ENCODE measurements around the gene KRTAP5-7. TPM values are rescaled to one million over a fixed set of nuclear protein-coding genes. Genes with fewer than 3 reads are reported as not detected.

KRTAP5-7 gene
- total and polyA plus RNA-seq, 4 donors, result 0.17 to 1.4 (median 0.61) TPM

- H3K4me3 ChIP-seq (ENCODE audit: low read depth, low read length), result no peak overlapping the region
- no peaks in the 10 kb centered on the region for H3K27me3 ChIP-seq (ENCODE audit: control insufficient read depth, insufficient read depth, low read length)
- peaks cover 14% of the 10 kb centered on the region for H3K4me1 ChIP-seq (ENCODE audit: control insufficient read depth, insufficient read depth, low read length)
- no peak for DNase-seq (ENCODE audit: low read depth in 4 of 6, low spot score in 6 of 6)
- 93% methylated on average over 6 of the region's 6 CpGs for WGBS (ENCODE audit: insufficient coverage)
- H3K36me3 ChIP-seq (ENCODE audit: control insufficient read depth, insufficient read depth, low read length), result peaks cover 84% of the 10 kb centered on the region
- H3K27ac ChIP-seq (ENCODE audit: low read depth, low read length), result no peak overlapping the region
- H3K9me3 ChIP-seq (ENCODE audit: control insufficient read depth, insufficient read depth, low read length), result no peaks in the 10 kb centered on the region
Observed at GRCh38 chr11:71485063-71485399, 42.0 kb upstream of the KRTAP5-7 start.

DNA sequence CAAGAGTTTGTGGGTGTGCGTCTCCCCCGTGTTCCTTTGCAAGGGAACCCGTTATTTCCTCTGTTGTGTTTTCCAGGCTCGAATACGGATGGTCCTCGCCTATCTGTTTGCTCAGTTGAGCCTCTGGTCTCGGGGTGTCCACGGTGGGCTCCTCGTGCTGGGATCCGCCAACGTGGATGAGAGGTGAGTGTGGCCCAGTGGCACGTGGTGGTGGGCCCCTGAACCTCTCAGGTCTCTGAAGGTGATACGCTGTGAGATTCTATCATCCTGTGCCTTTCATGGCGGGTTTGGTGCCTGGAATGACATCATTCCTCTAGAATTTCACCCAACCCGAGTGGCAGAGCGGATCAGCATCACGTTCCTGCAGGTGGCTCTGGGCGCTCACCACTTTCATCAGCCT, 41.6 kb upstream of the KRTAP5-7 start:
- Histone ChIP-seq H3K4me3 (ENCODE audit: low read depth, low read length) (no peak overlapping the region), H3K27me3 (ENCODE audit: control insufficient read depth, insufficient read depth, low read length) (no peaks in the 10 kb centered on the region), H3K36me3 (ENCODE audit: control insufficient read depth, insufficient read depth, low read length) (peaks cover 84% of the 10 kb centered on the region), H3K9me3 (ENCODE audit: control insufficient read depth, insufficient read depth, low read length) (no peaks in the 10 kb centered on the region), H3K27ac (ENCODE audit: low read depth, low read length) (no peak overlapping the region), H3K4me1 (ENCODE audit: control insufficient read depth, insufficient read depth, low read length) (peaks cover 14% of the 10 kb centered on the region)
- no peak for DNase-seq (ENCODE audit: low read depth in 4 of 6, low spot score in 6 of 6)
- WGBS (ENCODE audit: insufficient coverage), result 95% methylated on average over 18 of the region's 18 CpGs

- H3K27ac ChIP-seq (ENCODE audit: low read depth, low read length), result no peak overlapping the region
- H3K36me3 ChIP-seq (ENCODE audit: control insufficient read depth, insufficient read depth, low read length), result peaks cover 84% of the 10 kb centered on the region
- no peaks in the 10 kb centered on the region for H3K9me3 ChIP-seq (ENCODE audit: control insufficient read depth, insufficient read depth, low read length)
- no peak for DNase-seq (ENCODE audit: low read depth in 4 of 6, low spot score in 6 of 6)
- H3K4me3 ChIP-seq (ENCODE audit: low read depth, low read length), result no peak overlapping the region
- H3K4me1 ChIP-seq (ENCODE audit: control insufficient read depth, insufficient read depth, low read length), result peaks cover 14% of the 10 kb centered on the region
- H3K27me3 ChIP-seq (ENCODE audit: control insufficient read depth, insufficient read depth, low read length), result no peaks in the 10 kb centered on the region
- WGBS (ENCODE audit: insufficient coverage), result 86% methylated on average over 1 of the region's 1 CpG
Observed at GRCh38 chr11:71486320-71486719, 40.7 kb upstream of the KRTAP5-7 start.

GRCh38 chr11:71488681-71489270, 38.3 kb upstream of the KRTAP5-7 start:
- Histone ChIP-seq H3K27ac (ENCODE audit: low read depth, low read length) (no peak overlapping the region), H3K4me1 (ENCODE audit: control insufficient read depth, insufficient read depth, low read length) (peaks cover 14% of the 10 kb centered on the region), H3K9me3 (ENCODE audit: control insufficient read depth, insufficient read depth, low read length) (no peaks in the 10 kb centered on the region), H3K27me3 (ENCODE audit: control insufficient read depth, insufficient read depth, low read length) (no peaks in the 10 kb centered on the region), H3K36me3 (ENCODE audit: control insufficient read depth, insufficient read depth, low read length) (peaks cover 72% of the 10 kb centered on the region), H3K4me3 (ENCODE audit: low read depth, low read length) (no peak overlapping the region)
- WGBS (ENCODE audit: insufficient coverage), result 83% methylated on average over 5 of the region's 6 CpGs
- DNase-seq (ENCODE audit: low read depth in 4 of 6, low spot score in 6 of 6), result no peak

DNA sequence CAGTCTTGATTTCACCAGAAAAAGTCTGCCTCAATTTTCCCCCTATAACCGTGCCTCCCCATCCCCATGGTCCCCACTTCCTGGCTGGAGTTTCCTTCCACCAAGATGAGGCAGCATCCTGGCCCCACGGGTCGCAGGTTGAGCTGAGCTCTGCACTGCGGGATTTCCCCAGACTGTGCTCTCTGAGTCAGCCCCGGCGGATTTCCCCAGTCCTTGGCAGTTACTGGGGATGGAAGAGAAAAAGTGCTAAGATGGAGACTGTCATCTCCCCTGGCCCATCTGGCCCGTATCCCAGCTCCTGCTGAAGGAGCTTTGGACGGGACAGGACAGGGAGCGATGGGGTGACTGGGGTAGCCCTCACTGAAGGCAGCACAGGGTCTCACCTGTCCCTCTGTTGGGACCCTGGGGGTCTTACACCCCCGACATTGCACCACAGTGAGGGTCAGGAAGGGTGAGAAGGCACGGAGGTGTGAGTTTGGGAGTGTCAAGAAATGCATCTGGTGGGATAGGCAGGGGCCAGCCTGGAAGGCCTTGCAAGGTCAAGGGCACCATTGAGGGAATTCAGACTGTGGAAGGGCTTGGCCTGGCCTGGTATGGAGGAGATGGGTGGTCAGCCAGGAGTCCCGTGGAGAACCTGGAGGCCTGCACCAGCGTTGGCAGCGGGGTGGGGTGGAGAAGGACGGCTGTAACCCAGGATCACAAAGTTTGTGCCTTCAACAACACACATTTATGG, 37.6 kb upstream of the KRTAP5-7 start:
- H3K9me3 ChIP-seq (ENCODE audit: control insufficient read depth, insufficient read depth, low read length), result no peaks in the 10 kb centered on the region
- no peaks in the 10 kb centered on the region for H3K27me3 ChIP-seq (ENCODE audit: control insufficient read depth, insufficient read depth, low read length)
- H3K36me3 ChIP-seq (ENCODE audit: control insufficient read depth, insufficient read depth, low read length), result peaks cover 66% of the 10 kb centered on the region
- DNase-seq (ENCODE audit: low read depth in 4 of 6, low spot score in 6 of 6), result no peak
- 95% methylated on average over 9 of the region's 15 CpGs for WGBS (ENCODE audit: insufficient coverage)
- H3K4me1 ChIP-seq (ENCODE audit: control insufficient read depth, insufficient read depth, low read length), result peaks cover 14% of the 10 kb centered on the region
- no peak overlapping the region for H3K27ac ChIP-seq (ENCODE audit: low read depth, low read length)
- H3K4me3 ChIP-seq (ENCODE audit: low read depth, low read length), result no peak overlapping the region

GRCh38 chr11:71490044-71490730, 36.9 kb upstream of the KRTAP5-7 start:
- Histone ChIP-seq H3K27me3 (ENCODE audit: control insufficient read depth, insufficient read depth, low read length) (no peaks in the 10 kb centered on the region), H3K27ac (ENCODE audit: low read depth, low read length) (no peak overlapping the region), H3K4me3 (ENCODE audit: low read depth, low read length) (no peak overlapping the region), H3K9me3 (ENCODE audit: control insufficient read depth, insufficient read depth, low read length) (no peaks in the 10 kb centered on the region), H3K4me1 (ENCODE audit: control insufficient read depth, insufficient read depth, low read length) (peaks cover 14% of the 10 kb centered on the region), H3K36me3 (ENCODE audit: control insufficient read depth, insufficient read depth, low read length) (peaks cover 65% of the 10 kb centered on the region)
- WGBS (ENCODE audit: insufficient coverage), result 95% methylated on average over 23 of the region's 23 CpGs
- no peak for DNase-seq (ENCODE audit: low read depth in 4 of 6, low spot score in 6 of 6)

DNA sequence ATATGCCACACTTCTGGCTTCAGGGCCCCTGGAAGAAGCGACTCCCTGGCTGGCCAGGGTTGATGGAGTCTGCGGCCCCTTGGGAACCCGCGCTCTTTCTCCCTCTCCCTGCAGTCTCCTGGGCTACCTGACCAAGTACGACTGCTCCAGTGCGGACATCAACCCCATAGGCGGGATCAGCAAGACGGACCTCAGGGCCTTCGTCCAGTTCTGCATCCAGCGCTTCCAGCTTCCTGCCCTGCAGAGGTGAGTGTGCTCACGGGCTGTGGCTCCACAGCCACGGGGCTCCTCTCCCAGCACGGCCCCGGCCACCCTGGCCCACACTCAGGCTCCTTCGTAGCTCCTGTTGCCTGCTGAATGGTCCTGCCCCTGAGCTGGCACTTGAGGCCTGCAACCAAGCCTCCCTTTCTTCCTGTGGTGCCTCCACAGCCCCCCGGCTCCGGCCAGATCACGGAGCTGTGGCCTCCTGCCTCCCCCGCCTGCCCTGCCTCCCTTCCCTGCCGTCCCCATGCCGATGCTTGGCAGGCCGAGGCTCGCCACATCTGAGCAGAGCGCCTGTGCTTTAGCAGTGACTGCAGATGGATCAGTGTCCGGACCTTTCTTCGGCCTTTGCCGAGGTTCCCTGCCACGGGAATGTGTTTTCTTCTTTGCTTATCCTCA, 36.2 kb upstream of the KRTAP5-7 start:
- DNase-seq (ENCODE audit: low read depth in 4 of 6, low spot score in 6 of 6), result no peak
- Histone ChIP-seq H3K27me3 (ENCODE audit: control insufficient read depth, insufficient read depth, low read length) (no peaks in the 10 kb centered on the region), H3K27ac (ENCODE audit: low read depth, low read length) (no peak overlapping the region), H3K4me1 (ENCODE audit: control insufficient read depth, insufficient read depth, low read length) (peaks cover 14% of the 10 kb centered on the region), H3K36me3 (ENCODE audit: control insufficient read depth, insufficient read depth, low read length) (peaks cover 65% of the 10 kb centered on the region), H3K9me3 (ENCODE audit: control insufficient read depth, insufficient read depth, low read length) (no peaks in the 10 kb centered on the region), H3K4me3 (ENCODE audit: low read depth, low read length) (no peak overlapping the region)
- 95% methylated on average over 28 of the region's 28 CpGs for WGBS (ENCODE audit: insufficient coverage)

GRCh38 chr11:71491531-71491930, 35.5 kb upstream of the KRTAP5-7 start:
- H3K4me1 ChIP-seq (ENCODE audit: control insufficient read depth, insufficient read depth, low read length), result peaks cover 14% of the 10 kb centered on the region
- no peak overlapping the region for H3K4me3 ChIP-seq (ENCODE audit: low read depth, low read length)
- 96% methylated on average over 19 of the region's 19 CpGs for WGBS (ENCODE audit: insufficient coverage)
- peaks cover 63% of the 10 kb centered on the region for H3K36me3 ChIP-seq (ENCODE audit: control insufficient read depth, insufficient read depth, low read length)
- no peaks in the 10 kb centered on the region for H3K9me3 ChIP-seq (ENCODE audit: control insufficient read depth, insufficient read depth, low read length)
- DNase-seq (ENCODE audit: low read depth in 4 of 6, low spot score in 6 of 6), result no peak
- H3K27me3 ChIP-seq (ENCODE audit: control insufficient read depth, insufficient read depth, low read length), result no peaks in the 10 kb centered on the region
- H3K27ac ChIP-seq (ENCODE audit: low read depth, low read length), result no peak overlapping the region

GRCh38 chr11:71491940-71492339, 35.1 kb upstream of the KRTAP5-7 start:
- Histone ChIP-seq H3K4me1 (ENCODE audit: control insufficient read depth, insufficient read depth, low read length) (peaks cover 14% of the 10 kb centered on the region), H3K27me3 (ENCODE audit: control insufficient read depth, insufficient read depth, low read length) (no peaks in the 10 kb centered on the region), H3K9me3 (ENCODE audit: control insufficient read depth, insufficient read depth, low read length) (no peaks in the 10 kb centered on the region), H3K4me3 (ENCODE audit: low read depth, low read length) (no peak overlapping the region), H3K27ac (ENCODE audit: low read depth, low read length) (no peak overlapping the region), H3K36me3 (ENCODE audit: control insufficient read depth, insufficient read depth, low read length) (peaks cover 65% of the 10 kb centered on the region)
- 90% methylated on average over 5 of the region's 9 CpGs for WGBS (ENCODE audit: insufficient coverage)
- no peak for DNase-seq (ENCODE audit: low read depth in 4 of 6, low spot score in 6 of 6)
